Memory B cell (primary cell): ENCODE results near the gene NAAA.
"Not testable (repeated sequence)": the region's sequence is repeated elsewhere in the genome, so short reads cannot be mapped to it uniquely, and the experiment has no call there.

ENCODE experiments used
- ATAC-seq: fragments of 150-1000 bp; cut with Tn5 transposase; 2 replicates; pipeline ENCODE4 v1.10.0; 2021; ENCODE audit warnings: low read depth, mild to moderate bottlenecking, moderate library complexity
- DNase-seq, 2 donors: peaks; one replicate each; pipeline ENCODE4 v3.0.0; 2022; ENCODE audit warnings: low spot score in 2 of 2
- H3K27ac Mint-ChIP-seq: one replicate; pipeline ENCODE4 v1.8.0; 2022; ENCODE audit warnings: mild to moderate bottlenecking, moderate library complexity, mixed read lengths
- H3K27me3 Mint-ChIP-seq: one replicate; pipeline ENCODE4 v1.8.0; 2022; ENCODE audit warnings: mixed read lengths
- H3K36me3 Mint-ChIP-seq: one replicate; pipeline ENCODE4 v1.8.0; 2022; ENCODE audit warnings: mild to moderate bottlenecking, mixed read lengths
- H3K4me1 Mint-ChIP-seq: one replicate; pipeline ENCODE4 v1.8.0; 2022; ENCODE audit warnings: mixed read lengths
- H3K4me3 Mint-ChIP-seq: one replicate; pipeline ENCODE4 v1.8.0; 2022; ENCODE audit warnings: mild to moderate bottlenecking, moderate library complexity, mixed read lengths
- H3K9me3 Mint-ChIP-seq: one replicate; pipeline ENCODE4 v1.8.0; 2022; ENCODE audit warnings: mixed read lengths

Gene NAAA

GRCh38 chr4:75940692-75941253, at the start of gene NAAA:
TSS of gene NAAA (minus strand) at chr4:75941013. CDS start at chr4:75940949, 64 bp downstream.
- ATAC-seq: peak; percentile 83
- no peaks in the 10 kb centered on the region for H3K9me3 Mint-ChIP-seq
- peak within 1 kb of the TSS; percentile 98 for H3K4me3 Mint-ChIP-seq
- H3K4me1 Mint-ChIP-seq: peaks cover 7% of the 10 kb centered on the region
- DNase-seq: peak; percentile 81 to 82
- no peaks in the 10 kb centered on the region for H3K27me3 Mint-ChIP-seq
- peak within 1 kb of the TSS; percentile 84 for H3K27ac Mint-ChIP-seq
- peaks cover 2% of the 10 kb centered on the region for H3K36me3 Mint-ChIP-seq

- Mint-ChIP-seq H3K4me3 (peak overlapping the region; percentile 90), H3K4me1 (peaks cover 24% of the 10 kb centered on the region), H3K9me3 (no peaks in the 10 kb centered on the region), H3K27ac (peak overlapping the region; percentile 83), H3K27me3 (peaks cover 2% of the 10 kb centered on the region), H3K36me3 (peaks cover 6% of the 10 kb centered on the region)
- ATAC-seq (no peak), DNase-seq (no peak)
Observed at GRCh38 chr4:75989846-75990528, 49.2 kb upstream of the NAAA start.

GRCh38 chr4:75985116-75985515, 44.3 kb upstream of the NAAA start:
- H3K9me3 Mint-ChIP-seq: no peaks in the 10 kb centered on the region
- no peaks in the 10 kb centered on the region for H3K27me3 Mint-ChIP-seq
- H3K4me3 Mint-ChIP-seq: no peak overlapping the region
- ATAC-seq (no peak), DNase-seq (no peak)
- H3K4me1 Mint-ChIP-seq: peaks cover 24% of the 10 kb centered on the region
- no peak overlapping the region for H3K27ac Mint-ChIP-seq
- H3K36me3 Mint-ChIP-seq: peaks cover 20% of the 10 kb centered on the region

- ATAC-seq: no peak
- H3K4me1 Mint-ChIP-seq: no peaks in the 10 kb centered on the region
Observed at GRCh38 chr4:75980576-75980975, 39.8 kb upstream of the NAAA start.

GRCh38 chr4:75976177-75976576, 35.4 kb upstream of the NAAA start:
- Mint-ChIP-seq H3K36me3 (peaks cover 48% of the 10 kb centered on the region), H3K4me1 (no peaks in the 10 kb centered on the region), H3K4me3 (no peak overlapping the region), H3K9me3 (no peaks in the 10 kb centered on the region), H3K27me3 (no peaks in the 10 kb centered on the region), H3K27ac (no peak overlapping the region)
- ATAC-seq (no peak), DNase-seq (no peak)

More at GRCh38 chr4:75980576-75980975, 39.8 kb upstream of the NAAA start:
- no peak overlapping the region for H3K4me3 Mint-ChIP-seq
- DNase-seq: no peak
- H3K27ac Mint-ChIP-seq: no peak overlapping the region
- H3K9me3 Mint-ChIP-seq: no peaks in the 10 kb centered on the region
- H3K27me3 Mint-ChIP-seq: no peaks in the 10 kb centered on the region
- H3K36me3 Mint-ChIP-seq: peaks cover 33% of the 10 kb centered on the region

GRCh38 chr4:75973766-75974165, 33.0 kb upstream of the NAAA start:
- DNase-seq: no peak
- Mint-ChIP-seq H3K27me3 (no peaks in the 10 kb centered on the region), H3K9me3 (no peaks in the 10 kb centered on the region), H3K4me1 (no peaks in the 10 kb centered on the region), H3K27ac (no peak overlapping the region), H3K36me3 (peaks cover 50% of the 10 kb centered on the region), H3K4me3 (no peak overlapping the region)
- no peak for ATAC-seq

GRCh38 chr4:75968084-75968483, 27.3 kb upstream of the NAAA start:
- Mint-ChIP-seq H3K4me3 (no peak overlapping the region), H3K27ac (no peak overlapping the region), H3K36me3 (peaks cover 66% of the 10 kb centered on the region), H3K4me1 (no peaks in the 10 kb centered on the region), H3K27me3 (no peaks in the 10 kb centered on the region), H3K9me3 (peaks cover 6% of the 10 kb centered on the region)
- ATAC-seq (no peak), DNase-seq (no peak)

GRCh38 chr4:75963558-75963957, 22.7 kb upstream of the NAAA start:
- no peak for ATAC-seq
- no peak overlapping the region for H3K4me3 Mint-ChIP-seq
- H3K36me3 Mint-ChIP-seq: peaks cover 69% of the 10 kb centered on the region
- no peaks in the 10 kb centered on the region for H3K4me1 Mint-ChIP-seq
- H3K27me3 Mint-ChIP-seq: no peaks in the 10 kb centered on the region
- no peak overlapping the region for H3K27ac Mint-ChIP-seq
- H3K9me3 Mint-ChIP-seq: peaks cover 6% of the 10 kb centered on the region
- no peak for DNase-seq

- H3K27me3 Mint-ChIP-seq, ATAC-seq, H3K9me3 Mint-ChIP-seq, DNase-seq, H3K27ac Mint-ChIP-seq, H3K4me1 Mint-ChIP-seq, H3K4me3 Mint-ChIP-seq: not testable (repeated sequence)
- H3K36me3 Mint-ChIP-seq: peaks cover 64% of the 10 kb centered on the region
Observed at GRCh38 chr4:75962072-75962471, 21.3 kb upstream of the NAAA start.

GRCh38 chr4:75958546-75958945, 17.7 kb upstream of the NAAA start:
- DNase-seq, H3K4me3 Mint-ChIP-seq, H3K4me1 Mint-ChIP-seq, ATAC-seq, H3K27me3 Mint-ChIP-seq, H3K9me3 Mint-ChIP-seq, H3K27ac Mint-ChIP-seq: not testable (repeated sequence)
- peaks cover 56% of the 10 kb centered on the region for H3K36me3 Mint-ChIP-seq

GRCh38 chr4:75954811-75955210, 14.0 kb upstream of the NAAA start:
- not testable (repeated sequence) for H3K27ac Mint-ChIP-seq, H3K27me3 Mint-ChIP-seq, H3K9me3 Mint-ChIP-seq, H3K4me1 Mint-ChIP-seq, H3K4me3 Mint-ChIP-seq, DNase-seq, ATAC-seq
- peaks cover 43% of the 10 kb centered on the region for H3K36me3 Mint-ChIP-seq

- Mint-ChIP-seq H3K4me3 (no peak overlapping the region), H3K9me3 (no peaks in the 10 kb centered on the region), H3K27me3 (no peaks in the 10 kb centered on the region), H3K36me3 (peaks cover 36% of the 10 kb centered on the region), H3K27ac (peak overlapping the region; percentile 45), H3K4me1 (peaks cover 12% of the 10 kb centered on the region)
- no peak for ATAC-seq
- DNase-seq: no peak
Observed at GRCh38 chr4:75953509-75953908, 12.7 kb upstream of the NAAA start.

- H3K4me1 Mint-ChIP-seq: peaks cover 13% of the 10 kb centered on the region
- peaks cover 14% of the 10 kb centered on the region for H3K36me3 Mint-ChIP-seq
- ATAC-seq (no peak), DNase-seq (no peak)
- no peaks in the 10 kb centered on the region for H3K27me3 Mint-ChIP-seq
- H3K4me3 Mint-ChIP-seq: no peak overlapping the region
- H3K27ac Mint-ChIP-seq: no peak overlapping the region
- no peaks in the 10 kb centered on the region for H3K9me3 Mint-ChIP-seq
Observed at GRCh38 chr4:75950213-75950815, 9.5 kb upstream of the NAAA start.

GRCh38 chr4:75948822-75949444, 8.1 kb upstream of the NAAA start:
- Mint-ChIP-seq H3K4me1 (peaks cover 13% of the 10 kb centered on the region), H3K27me3 (no peaks in the 10 kb centered on the region), H3K9me3 (no peaks in the 10 kb centered on the region), H3K4me3 (peak overlapping the region; percentile 14), H3K36me3 (peaks cover 12% of the 10 kb centered on the region), H3K27ac (no peak overlapping the region)
- ATAC-seq: peak; percentile 98
- peak in 1 of 2 donors; percentile 25 for DNase-seq
